GM21723 (cell line): Measurements from ENCODE around the gene WWOX.

ENCODE experiments used
- ATAC-seq: cut with Tn5 transposase; IDR thresholded peaks from one replicate; pipeline ENCODE4 v1.9.1; 2021; ENCODE audit warnings: mild to moderate bottlenecking, moderate library complexity; ENCODE audit not compliant: unreplicated experiment

WWOX gene

DNA sequence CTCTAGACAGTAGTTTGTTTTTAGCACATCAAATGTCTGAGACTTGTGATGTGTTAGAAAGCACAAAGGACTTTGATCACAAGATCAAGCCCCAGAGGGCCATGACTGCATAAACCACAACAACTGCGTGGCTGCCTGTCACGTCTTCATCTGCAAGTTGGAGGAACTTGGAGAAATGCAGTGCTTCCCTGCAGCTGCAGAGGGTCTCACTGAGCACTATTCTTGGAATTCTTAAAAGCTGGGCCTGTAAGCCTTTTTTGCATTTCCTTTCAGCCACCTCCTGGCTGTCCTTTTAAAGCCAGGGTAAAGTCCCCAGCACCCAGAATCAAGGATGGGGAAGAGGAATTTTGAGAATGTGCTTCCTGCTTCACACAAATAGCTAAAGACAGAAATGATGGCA is 1069.8 kb downstream of the WWOX start:
- no peak for ATAC-seq

DNA sequence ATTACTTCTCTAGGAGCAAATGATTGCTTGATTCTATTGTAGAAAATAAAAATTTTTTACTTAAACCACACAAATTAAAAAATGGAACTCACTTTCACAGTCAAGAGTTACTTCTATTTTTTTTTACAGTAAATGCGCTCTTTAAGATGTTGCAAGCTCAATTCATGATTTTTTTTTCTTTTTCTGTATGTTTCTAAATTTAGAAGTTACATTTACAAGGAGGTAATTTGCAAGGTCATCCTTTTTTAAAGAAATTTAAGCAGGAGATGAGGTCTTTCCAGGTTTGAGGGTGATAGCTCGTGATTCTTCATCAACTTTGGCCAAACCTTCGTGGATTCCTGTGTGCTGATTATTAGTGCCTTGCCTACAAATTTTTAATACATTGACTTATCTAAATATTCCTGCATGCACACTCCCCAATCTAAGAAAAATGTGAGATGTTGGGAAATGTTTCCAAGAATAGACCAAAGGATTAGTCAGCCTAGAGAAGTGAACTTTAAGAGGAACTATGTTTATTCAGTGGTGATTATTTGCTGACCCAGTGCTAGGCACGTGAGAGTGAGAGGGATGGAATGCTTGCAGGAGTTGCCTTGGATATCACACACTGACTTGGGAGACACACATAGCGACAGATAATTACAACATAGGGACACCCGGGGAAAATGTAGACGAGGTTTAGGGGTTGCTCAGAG is 1071.2 kb downstream of the WWOX start:
- ATAC-seq, result no peak

DNA sequence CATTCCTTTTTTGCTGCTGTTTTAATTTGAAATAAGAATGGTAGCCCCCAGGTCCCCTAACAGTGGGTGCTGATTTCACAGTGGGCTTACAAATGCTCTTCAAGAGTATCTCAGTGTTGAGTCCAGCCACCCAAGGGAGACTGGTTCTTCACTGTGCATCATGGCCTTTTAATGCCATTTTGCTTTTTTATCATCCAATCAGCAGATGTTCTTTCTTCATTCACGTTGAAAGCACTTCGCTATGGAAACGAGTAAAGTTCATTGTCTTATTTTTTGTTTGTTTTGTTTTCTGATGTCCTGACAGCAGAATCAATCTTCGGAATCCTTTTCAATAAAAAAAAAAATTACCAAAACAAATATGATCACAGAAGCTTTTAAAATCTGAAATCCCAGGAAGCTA is 1072.0 kb downstream of the WWOX start:
- no peak for ATAC-seq

DNA sequence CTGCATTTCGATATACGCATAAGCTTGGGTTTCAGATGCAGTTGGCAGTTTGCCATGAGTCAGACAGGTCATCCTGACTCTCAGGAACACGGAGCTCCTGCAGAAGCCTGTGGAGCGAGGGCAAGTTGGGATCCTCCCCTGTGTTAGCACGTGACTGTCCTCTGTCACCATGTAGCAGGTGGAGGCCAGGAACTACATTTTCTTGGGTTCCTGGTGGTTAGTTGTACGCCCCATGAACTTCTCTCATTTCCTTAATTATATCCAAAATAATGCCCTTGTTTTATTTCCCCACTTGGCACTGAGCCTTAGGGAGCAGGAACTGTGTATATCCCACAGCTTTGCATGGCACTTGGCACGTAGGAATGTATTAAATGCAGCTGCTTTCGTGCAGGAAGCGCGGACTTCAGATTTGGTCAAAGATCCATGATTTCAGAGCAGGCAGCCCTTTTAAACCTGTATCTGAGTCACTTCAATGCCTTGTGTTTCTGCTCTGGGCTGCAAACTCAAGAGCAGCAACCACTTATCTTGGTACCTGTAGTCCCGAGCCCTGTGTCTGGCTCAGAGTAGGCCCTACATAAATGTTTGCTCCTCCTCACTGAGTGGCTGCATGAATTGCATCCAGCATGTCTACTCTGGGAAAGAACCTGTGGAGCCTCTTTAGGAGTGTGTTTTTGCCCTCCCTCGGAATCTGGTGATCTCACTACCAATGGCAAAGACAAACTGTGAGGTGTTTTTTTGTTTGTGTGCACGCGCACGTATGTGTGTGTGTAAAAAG is 1072.7 kb downstream of the WWOX start:
- no peak for ATAC-seq

DNA sequence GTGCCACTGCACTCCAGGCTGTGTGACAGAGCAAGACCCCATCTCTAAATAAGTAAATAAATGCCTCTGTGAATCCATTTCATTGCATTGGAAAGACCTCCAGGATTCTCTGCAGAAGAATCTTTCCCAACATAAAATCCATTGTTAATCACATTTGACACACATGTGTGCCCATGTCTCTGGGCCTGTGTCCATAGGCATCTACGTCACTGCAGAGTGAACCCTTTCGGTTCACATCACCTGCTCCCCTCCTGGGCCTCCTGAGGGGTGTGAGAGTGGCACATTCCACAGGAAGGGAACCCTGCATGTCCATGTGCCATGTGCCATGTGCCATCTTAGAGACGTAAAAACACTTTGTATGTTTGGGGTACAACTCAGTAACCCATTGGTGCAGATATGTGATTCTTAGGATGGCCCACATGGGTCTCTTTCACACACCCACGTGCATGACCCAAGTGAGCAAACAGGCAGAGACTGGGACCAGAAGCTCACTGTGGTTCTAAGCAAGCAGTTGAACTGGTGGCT is 1073.6 kb downstream of the WWOX start:
- no peak for ATAC-seq

DNA sequence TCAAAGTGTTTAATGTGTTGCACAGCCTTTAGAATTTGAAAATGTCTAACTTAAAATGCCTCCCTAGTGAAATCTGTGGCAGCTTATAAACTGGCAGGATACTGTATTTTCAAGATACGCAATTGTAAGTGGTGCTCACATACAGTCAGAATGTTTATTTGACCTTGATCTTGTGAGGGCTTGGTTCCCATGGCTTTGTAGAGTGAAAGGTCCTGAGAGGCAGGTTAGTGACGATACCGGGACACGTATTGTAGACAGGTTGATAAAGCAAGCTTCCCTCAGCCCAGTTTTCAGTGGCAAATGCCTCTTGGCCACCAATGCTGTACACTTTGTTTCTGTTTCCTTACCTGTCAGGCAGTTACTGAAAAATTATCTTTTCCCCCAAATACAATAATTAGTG is 1074.5 kb downstream of the WWOX start:
- ATAC-seq, result no peak

DNA sequence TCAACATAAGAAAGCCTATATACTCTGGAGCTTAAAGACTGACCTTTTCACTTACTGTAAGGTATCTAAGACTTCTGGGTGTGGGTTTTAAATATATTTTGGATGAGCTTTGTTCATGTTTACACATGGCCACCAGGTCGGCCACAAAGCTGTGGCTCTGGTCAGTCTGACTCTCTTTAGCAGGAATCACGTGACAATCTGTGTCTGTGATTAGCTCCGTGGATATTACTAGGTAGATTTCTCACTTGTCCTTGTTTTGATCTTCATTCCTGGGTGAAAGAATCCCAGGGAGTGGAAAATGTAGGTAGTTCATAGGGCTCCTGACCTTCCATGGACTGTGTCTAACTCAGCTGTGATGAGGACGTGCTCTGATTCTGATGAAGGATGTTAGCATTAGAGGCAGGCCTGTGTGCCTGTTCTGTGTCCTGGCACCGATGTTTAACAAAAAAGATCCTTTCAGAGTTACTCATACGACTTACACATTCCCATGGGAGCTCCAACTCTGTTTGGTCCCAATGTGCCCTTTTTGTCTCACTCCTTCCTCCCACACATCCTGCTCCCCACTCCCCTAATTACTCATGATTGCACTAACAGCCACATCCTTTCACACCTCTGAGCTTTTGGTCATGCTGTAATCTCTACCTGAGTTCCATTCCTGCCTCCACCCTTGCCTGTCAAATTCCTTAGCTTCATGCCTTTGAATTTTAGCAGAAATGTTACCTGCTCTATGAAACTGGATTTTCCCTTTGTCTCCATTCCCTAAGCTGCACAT is 1076.0 kb downstream of the WWOX start:
- no peak for ATAC-seq

DNA sequence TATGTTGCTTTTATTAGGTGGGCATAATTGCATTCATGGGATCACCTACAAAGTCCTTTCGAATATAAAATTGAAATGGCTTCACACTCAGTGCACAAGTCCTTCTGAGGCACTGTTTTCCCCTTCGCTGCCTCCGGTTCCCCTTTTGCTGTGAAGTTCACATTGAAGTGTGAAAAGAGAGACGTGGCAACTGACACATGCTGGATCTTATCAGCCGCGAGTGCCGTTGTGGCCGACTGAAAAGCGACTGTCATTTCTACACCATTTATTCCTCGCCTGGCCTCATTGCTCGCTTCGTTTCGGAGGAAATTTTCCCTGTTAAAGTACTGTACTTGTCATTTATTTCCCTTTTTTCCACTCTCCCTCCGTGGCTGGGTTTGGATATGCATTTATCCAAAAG is 1077.6 kb downstream of the WWOX start:
- no peak for ATAC-seq

DNA sequence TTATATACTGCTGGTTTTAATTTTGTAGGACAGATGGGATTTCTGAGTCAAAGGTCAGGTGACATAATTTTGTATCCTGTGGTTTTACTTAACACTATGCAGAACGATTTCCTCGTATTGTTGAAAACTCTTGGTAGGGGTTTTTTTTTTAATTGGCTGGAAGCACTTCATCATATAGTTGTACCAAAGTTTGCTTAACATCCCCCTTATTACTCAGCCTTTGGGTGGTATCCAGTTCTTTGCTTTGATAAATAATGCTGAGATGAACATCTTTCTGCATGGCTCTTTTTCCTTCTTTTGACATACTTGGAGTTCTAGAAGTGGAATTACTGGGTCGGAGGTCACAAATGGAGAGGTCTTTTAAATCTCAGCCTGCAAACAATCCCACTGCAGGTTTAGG is 1082.0 kb downstream of the WWOX start:
- no peak for ATAC-seq

DNA sequence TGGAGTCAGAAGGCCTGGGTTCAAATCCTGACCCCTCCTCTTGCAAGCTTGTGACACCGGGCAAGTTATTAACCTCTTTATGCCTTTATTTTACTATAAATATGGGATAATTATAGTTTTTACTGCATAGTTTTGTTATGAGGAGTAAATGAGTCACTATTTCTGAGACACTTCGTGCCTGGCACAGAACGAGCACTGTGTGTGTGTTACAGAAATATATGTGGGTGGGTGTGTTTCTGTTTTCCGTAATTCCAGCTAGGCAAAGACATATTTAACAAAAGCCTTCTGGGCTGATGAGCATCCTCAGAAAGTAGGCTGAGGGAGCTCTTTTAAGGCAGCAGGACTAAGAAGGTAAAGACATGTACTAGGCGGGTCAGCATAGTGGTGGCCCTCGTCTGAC is 1083.2 kb downstream of the WWOX start:
- no peak for ATAC-seq

DNA sequence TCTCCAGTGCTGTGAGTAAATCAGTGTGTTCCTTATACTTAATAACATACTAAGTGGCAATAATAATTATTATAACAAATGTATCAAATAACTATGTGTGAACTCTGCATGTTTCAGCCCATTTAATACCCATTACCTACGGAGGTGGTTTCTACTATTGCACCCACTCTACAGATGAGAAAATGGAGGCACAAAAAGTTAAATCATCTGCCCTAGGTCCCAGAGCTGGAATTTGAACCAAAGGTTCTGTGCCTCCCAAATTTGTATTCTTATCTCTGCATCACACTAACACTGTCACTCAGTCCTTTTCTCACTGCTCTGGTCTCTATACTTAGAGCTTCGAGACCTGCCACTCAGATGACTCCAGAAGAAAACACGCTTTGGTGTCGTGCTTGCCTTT is 1084.1 kb downstream of the WWOX start:
- ATAC-seq, result no peak

DNA sequence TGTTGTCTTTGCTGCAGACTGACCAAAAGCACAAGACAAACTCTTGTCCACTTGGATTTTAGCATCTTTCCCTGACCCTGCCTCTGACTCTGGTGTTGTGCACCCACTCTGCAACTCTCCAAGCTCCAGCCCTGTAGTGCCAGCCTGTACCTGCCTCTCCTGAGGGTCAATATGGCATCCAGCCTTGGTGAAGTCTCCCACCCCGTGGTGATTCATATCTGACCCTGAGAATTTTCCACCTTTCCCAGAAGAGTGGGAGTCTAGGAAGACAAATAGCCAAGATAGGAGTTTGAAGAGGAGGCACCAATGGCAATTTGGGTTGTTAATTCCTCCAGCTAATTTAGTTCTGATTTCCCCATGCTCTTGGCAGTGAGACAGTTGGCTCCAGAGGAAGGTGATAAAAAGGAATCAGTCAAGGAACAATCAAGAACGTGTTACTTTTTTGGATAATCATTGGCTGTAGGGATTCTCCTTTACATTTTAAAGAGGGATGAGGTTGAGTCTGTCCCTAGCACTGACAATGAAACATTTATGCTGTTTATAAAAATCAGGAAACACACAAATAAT is 1085.1 kb downstream of the WWOX start:
- ATAC-seq, result no peak

DNA sequence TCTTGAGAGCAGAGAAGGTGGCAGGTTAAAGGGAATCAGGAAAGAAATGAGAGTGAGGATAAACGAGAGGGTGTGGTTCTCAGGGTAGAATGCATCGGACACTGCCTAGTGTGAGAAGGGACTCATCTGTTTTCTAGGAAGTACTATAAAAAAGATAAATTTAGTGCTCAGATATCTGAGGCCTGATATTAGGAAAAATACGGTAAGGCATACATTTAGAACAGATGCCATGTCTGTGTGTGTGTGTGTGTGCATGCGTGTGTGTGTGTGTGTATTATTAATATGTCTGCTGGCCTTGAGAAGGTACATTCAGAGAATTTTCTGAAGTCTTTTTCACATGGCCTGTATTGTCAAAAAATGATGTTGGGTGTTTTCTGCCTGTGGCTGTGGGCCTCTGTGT is 1086.3 kb downstream of the WWOX start:
- ATAC-seq, result no peak

DNA sequence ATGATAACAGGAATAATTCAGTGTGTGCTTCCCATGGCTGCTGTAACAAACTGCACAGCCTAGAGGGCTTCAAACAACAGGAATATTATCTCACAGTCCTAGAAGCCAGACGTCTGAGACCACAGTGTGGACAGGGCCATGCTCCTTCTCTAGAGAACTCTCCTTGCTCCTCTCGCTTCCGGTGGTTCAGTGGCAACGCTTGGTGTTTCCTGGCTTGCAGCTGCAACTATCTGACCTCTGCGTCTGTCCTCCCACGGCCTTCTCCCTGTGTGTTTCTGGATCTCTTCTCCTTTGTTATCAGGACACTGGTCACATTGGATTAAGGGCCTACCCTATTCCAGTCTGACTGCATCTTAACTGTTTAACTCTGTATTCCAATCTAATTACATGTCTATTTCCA is 1086.7 kb downstream of the WWOX start:
- no peak for ATAC-seq

DNA sequence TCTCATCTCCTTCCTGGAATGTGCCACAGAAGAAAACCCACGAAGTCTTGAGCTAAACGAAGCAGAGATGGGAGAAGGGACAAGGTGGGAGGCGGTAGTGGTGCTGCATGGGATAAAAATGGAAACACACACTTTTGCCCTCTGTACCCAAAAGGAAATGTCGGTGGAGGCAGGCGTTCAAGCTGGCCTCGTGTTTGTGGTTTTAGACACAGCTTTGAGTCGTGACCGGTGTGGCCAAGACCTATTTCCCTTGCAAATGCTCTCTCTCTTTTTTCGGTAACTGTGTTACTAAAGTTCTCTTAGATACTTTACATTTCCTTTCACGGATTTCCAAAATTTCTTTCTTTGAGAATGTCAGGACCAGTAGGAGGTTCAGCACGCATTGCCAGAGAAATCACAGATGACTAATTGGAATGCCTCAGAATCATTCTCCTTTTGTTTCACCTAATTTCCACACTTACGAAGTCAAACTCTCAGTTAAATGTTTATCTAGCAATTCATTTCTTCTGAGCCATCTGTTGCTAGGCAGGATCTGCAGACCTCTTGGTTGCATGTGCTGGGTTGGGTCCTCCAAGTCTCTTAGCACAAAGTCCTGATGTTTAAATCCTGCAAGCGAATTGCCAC is 1088.8 kb downstream of the WWOX start:
- ATAC-seq, result no peak

DNA sequence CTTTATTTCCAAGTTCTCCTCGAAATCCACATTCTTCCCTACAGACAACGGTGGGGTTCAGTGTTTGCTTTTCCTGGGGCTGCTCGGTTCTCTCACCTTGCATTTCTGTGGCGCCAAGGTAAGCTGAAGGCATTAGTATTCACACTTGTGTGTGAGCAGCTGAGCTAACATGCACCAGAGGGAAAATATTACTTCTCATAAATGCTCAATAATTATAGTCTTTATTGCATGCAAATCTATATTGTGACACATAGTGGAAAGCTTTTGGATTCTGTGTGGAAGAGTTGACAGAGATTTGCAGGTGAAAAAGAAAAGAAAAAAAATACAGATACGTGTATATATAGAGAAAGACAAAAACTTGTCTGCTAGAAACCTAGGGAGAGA is 1089.3 kb downstream of the WWOX start:
- no peak for ATAC-seq

DNA sequence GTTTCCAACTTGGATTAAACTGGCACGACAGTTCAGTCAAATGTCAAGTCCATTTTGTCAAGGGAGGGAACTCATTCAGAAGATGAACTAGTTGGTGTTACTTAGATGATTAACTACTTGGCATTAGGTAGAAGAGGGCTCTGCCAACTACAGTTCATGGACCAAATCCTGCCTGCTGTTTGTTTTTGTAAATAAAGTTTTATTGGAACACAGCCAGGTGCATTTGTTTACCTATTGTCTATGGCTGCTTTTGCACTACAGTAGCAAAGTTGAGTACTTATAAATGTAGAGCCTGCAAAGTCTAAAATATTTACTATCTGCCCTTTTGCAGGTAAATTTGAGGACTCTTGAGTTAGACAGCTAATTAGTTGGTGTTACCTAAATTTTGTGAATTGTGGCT is 1091.1 kb downstream of the WWOX start:
- no peak for ATAC-seq

DNA sequence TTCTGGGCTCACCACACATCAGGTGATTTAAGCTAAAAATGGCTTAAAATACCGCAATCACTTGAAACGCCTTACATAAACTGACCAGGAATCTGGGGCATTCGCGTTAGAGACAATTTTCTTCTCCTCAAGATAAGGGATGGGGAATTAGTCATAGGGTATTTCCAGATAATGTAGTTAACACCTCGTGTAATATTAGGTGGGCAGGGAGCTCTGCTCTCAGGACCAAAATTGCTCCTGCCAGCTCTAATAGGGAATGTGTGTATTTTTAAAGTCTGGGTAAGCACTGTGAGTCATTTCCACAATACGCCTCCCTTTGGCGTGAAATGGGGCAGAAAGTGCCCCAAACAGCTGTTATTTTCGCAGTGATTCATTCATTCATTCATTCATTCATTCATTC is 1092.5 kb downstream of the WWOX start:
- no peak for ATAC-seq

DNA sequence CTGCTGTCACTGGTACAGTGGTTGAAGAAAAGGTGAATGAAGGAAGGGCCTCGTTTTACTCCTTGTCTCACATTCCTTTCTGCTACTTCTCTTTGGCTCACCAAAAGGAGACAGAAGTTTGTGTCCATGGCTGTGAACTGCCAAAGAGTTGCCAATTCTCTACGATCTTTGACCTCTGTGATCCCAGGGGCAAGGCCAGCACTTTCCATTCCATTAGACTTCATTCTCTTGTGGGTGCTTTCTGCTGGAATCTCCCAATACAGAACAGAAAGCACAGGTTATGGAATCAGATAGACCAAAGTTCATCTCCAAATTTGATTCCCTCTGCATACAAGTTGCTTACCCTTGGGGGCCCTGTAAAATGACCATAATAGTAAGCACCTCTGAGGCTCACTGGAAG is 1093.5 kb downstream of the WWOX start:
- no peak for ATAC-seq

DNA sequence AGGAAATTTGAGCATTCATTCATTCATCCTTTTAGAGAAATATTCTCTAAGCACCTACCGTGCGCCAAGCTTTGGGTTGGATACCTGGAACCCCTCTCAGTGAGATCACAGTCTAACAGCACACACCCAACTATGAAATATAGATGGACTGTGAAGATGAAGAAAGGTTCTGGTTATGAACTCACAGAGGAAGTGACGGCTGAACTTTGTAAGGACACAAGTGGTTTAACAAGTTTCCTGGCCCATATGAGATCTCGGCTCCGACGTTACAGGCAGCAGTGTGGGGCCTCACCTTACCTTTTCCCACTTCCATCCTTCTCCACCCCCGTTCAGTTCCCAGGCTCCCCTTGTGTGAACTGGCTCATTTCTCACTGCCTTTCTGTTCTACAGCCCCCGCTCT is 1094.8 kb downstream of the WWOX start:
- ATAC-seq, result no peak

DNA sequence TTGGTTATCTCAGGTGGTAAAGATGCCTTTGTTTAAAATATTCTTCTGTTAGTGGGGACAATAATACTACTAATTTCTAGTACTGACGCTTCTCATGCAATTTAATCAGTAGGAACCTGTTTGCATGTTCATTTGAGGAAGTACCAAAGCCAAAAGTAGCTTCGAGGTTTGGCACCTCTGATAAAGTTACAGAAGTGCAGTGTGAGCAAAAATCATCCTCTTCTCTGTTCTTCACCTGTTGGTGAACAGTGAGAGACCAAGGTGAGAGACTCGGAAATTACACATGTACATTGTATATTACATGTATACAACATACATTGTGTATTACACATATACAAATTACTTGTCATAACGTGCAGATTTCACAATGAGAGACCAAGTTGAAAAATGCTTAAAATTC is 1096.5 kb downstream of the WWOX start:
- no peak for ATAC-seq
